GM19452 (cell line): ENCODE measurements around the gene APOBEC3A.
"Not testable (repeated sequence)": the region's sequence is repeated elsewhere in the genome, so short reads cannot be mapped to it uniquely, and the experiment has no call there.

Experiments used
- ATAC-seq: cut with Tn5 transposase; IDR thresholded peaks from one replicate; pipeline ENCODE4 v1.9.1; 2021; ENCODE audit not compliant: unreplicated experiment

Gene APOBEC3A

GRCh38 chr22:38977289-38977688 is 19.9 kb downstream of the APOBEC3A start:
- ATAC-seq = not testable (repeated sequence)

GRCh38 chr22:38980587-38980986 is 23.2 kb downstream of the APOBEC3A start:
- not testable (repeated sequence) for ATAC-seq

- ATAC-seq = no peak
Measured at GRCh38 chr22:38981005-38981991, 23.9 kb downstream of the APOBEC3A start.

GRCh38 chr22:38981992-38982927 is 24.9 kb downstream of the APOBEC3A start, which contains the start of gene APOBEC3B:
Gene APOBEC3B (plus strand): TSS chr22:38982347. CDS start chr22:38982454, 107 bp downstream.
- ATAC-seq = peak; percentile 58

GRCh38 chr22:38984224-38984623 is 26.8 kb downstream of the APOBEC3A start:
- ATAC-seq = no peak

- peak; percentile 60 for ATAC-seq
Measured at GRCh38 chr22:38984784-38985757, 27.7 kb downstream of the APOBEC3A start.

GRCh38 chr22:38986629-38987028 is 29.2 kb downstream of the APOBEC3A start:
- no peak for ATAC-seq

- ATAC-seq = no peak
Measured at GRCh38 chr22:38987171-38987895, 29.9 kb downstream of the APOBEC3A start.

GRCh38 chr22:38989466-38989865 is 32.1 kb downstream of the APOBEC3A start:
- ATAC-seq = no peak

GRCh38 chr22:38992871-38993371 is 35.5 kb downstream of the APOBEC3A start:
- ATAC-seq = not testable (repeated sequence)

GRCh38 chr22:38996105-38996504 is 38.7 kb downstream of the APOBEC3A start:
- no peak for ATAC-seq

GRCh38 chr22:38997518-38997917 is 40.1 kb downstream of the APOBEC3A start:
- no peak for ATAC-seq

GRCh38 chr22:39003165-39003638 is 45.8 kb downstream of the APOBEC3A start:
- ATAC-seq = no peak

GRCh38 chr22:39007177-39007576 is 49.8 kb downstream of the APOBEC3A start:
- no peak for ATAC-seq

GRCh38 chr22:39008271-39008850 is 51.0 kb downstream of the APOBEC3A start:
- ATAC-seq = not testable (repeated sequence)

GRCh38 chr22:39010946-39011345 is 53.5 kb downstream of the APOBEC3A start:
- ATAC-seq = no peak
